ENCODE data around the gene PSME3IP1.

DNA sequence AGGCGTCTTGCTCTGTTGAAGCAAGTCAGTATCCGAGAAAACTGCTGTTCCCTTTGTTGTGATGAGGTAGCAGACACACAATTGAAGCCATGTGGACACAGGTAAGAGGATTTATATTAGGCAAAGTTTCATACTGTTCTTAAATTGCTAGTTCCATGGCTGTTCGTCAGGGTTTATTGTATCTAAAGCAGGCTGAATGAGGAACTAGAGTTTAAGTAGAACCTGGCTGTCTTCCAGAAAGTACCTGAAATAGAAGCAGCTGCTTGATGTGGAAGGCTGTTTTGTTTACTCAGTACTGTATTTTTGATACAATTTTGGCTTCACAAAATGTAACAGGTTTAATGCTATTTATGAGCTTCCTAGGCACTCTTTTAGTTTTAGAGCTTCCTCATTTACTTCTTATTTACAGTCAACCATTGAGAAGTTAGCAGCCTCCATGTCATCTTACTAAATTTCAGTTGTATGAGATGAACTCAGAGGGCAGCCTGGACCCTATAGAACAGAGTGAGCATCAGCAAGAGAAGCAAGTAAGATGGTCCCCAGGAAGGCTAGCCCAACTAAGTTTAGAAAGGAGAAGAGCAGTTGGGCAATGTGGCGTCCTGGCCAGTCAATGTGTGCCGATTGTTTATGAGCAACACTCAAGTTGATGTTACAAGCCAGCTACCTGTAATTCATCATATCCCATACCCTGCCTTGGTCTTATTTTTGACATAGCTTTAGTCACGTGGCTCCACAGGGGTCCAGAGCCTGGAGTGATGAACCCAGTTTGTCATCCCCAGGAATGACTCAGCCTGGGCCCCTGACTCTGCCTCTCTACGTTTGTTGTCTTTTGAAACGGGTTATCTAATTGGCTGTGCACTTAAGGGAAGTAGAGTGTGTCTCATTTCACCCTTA lies 49.5 kb upstream of the PSME3IP1 start:
- TF ChIP-seq ZNF473 (tag by site-specific recombination; IDR thresholded peaks at IDR 0.05) (no peak), SCRT1 (tag by site-specific recombination; IDR thresholded peaks at IDR 0.05; ENCODE audit: borderline replicate concordance) (no peak)
- TF ChIP-seq, protein P1, sequence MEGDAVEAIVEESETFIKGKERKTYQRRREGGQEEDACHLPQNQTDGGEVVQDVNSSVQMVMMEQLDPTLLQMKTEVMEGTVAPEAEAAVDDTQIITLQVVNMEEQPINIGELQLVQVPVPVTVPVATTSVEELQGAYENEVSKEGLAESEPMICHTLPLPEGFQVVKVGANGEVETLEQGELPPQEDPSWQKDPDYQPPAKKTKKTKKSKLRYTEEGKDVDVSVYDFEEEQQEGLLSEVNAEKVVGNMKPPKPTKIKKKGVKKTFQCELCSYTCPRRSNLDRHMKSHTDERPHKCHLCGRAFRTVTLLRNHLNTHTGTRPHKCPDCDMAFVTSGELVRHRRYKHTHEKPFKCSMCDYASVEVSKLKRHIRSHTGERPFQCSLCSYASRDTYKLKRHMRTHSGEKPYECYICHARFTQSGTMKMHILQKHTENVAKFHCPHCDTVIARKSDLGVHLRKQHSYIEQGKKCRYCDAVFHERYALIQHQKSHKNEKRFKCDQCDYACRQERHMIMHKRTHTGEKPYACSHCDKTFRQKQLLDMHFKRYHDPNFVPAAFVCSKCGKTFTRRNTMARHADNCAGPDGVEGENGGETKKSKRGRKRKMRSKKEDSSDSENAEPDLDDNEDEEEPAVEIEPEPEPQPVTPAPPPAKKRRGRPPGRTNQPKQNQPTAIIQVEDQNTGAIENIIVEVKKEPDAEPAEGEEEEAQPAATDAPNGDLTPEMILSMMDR (tag by site-specific recombination; IDR thresholded peaks at IDR 0.05), result no peak

Data from HEK293 (cell line).